HepG2 (cell line): ENCODE data around the gene FDPS. TPM values are rescaled to one million over a fixed set of nuclear protein-coding genes. Genes with fewer than 3 reads are reported as not detected.
A peak's percentile ranks its signal among the peaks of the same experiment; 100 is the strongest.

Source experiments
- ATAC-seq: fragments of 200-7000 bp; cut with Tn5 transposase; 3 replicates; pipeline ENCODE4 v1.9.1; 2020; ENCODE audit warnings: mild to moderate bottlenecking, moderate library complexity
- BruUV-seq: library from RNA; stranded (reverse); fragments of 400-500 nt; replicated peaks from 2 replicates; lab custom pipeline; 2021; lab: Mats Ljungman, UMichigan
- CTCF ChIA-PET: fragments of 300-600 bp; formaldehyde crosslinking; extraction: SDS; loops from one replicate; lab custom pipeline; 2021; ENCODE audit warnings: low total read pairs, inconsistent platforms, low intra/inter-chr PET ratio; lab: Yijun Ruan, JAX
- POLR2A ChIA-PET: fragments of 350-600 bp; sonication (Branson Sonifier 250); formaldehyde crosslinking; loops from one replicate; lab custom pipeline; 2020; ENCODE audit warnings: antibody characterized with exemption, inconsistent platforms; lab: Yijun Ruan, JAX
- DNase-seq: peaks from one replicate; pipeline ENCODE4 v3.0.0-alpha.2; 2015; ENCODE audit warnings: low spot score
- FAIRE-seq: peaks from 3 replicates; lab custom pipeline; 2011; peaks lifted over from hg19 to GRCh38; lab: Jason Lieb, UNC
- H2AFZ ChIP-seq: one replicate; pipeline ENCODE4 v1.6.1; 2011; ENCODE audit warnings: low read length, inconsistent platforms
- H3K27ac ChIP-seq: fragments of 300-600 bp; 3 replicates; pipeline ENCODE4 v1.8.0; 2011; ENCODE audit warnings: mixed run types, mild to moderate bottlenecking, mixed read lengths, low read length, inconsistent platforms; ENCODE audit not compliant: insufficient read depth; ENCODE audit errors: extremely low read length
- H3K27me3 ChIP-seq, 2 experiments: fragments of 200-600 bp in 1 of 2; 2 replicates in 1 of 2; 3 replicates in 1 of 2; pipeline versions ENCODE4 v1.6.0 to v1.8.0; 2011; ENCODE audit warnings: low read length in 2 of 2, mild to moderate bottlenecking in 2 of 2, moderate library complexity in 2 of 2, inconsistent platforms in 1 of 2; ENCODE audit not compliant: insufficient read depth in 2 of 2, control insufficient read depth in 1 of 2
- H3K36me3 ChIP-seq, 2 experiments: fragments of 200-600 bp in 1 of 2; replicated peaks in 1 of 2; 2 replicates in 1 of 2; 3 replicates in 1 of 2; pipeline versions ENCODE4 v1.5.1 to v1.8.0; 2011; ENCODE audit warnings: low read length in 2 of 2, inconsistent platforms in 1 of 2; ENCODE audit not compliant: insufficient read depth in 2 of 2, control insufficient read depth in 1 of 2
- H3K4me1 ChIP-seq: 2 replicates; pipeline ENCODE4 v1.5.1; 2012; ENCODE audit warnings: low read length, inconsistent platforms; ENCODE audit not compliant: insufficient read depth
- H3K4me2 ChIP-seq: 2 replicates; pipeline ENCODE4 v1.6.0; 2011; ENCODE audit warnings: low read depth, low read length, inconsistent platforms
- H3K4me3 ChIP-seq, 3 experiments: fragments of 200-600 bp in 1 of 3; sonication (generic), shearing (Covaris generic) in 1 of 3; replicated peaks in 1 of 3; 2 replicates each; pipeline ENCODE4 v1.5.1; 2011 to 2016; ENCODE audit warnings: low read length in 3 of 3, inconsistent platforms in 2 of 3, low read depth in 2 of 3, mild to moderate bottlenecking in 2 of 3, control low read depth in 1 of 3, mixed read lengths in 1 of 3; ENCODE audit not compliant: insufficient read depth in 1 of 3
- H3K79me2 ChIP-seq: one replicate; pipeline ENCODE4 v1.6.1; 2011; ENCODE audit warnings: low read length, inconsistent platforms; ENCODE audit not compliant: insufficient read depth
- H3K9ac ChIP-seq: 2 replicates; pipeline ENCODE4 v1.6.0; 2011; ENCODE audit warnings: mild to moderate bottlenecking, low read depth, low read length, inconsistent platforms; ENCODE audit not compliant: insufficient read depth
- H3K9me3 ChIP-seq: 2 replicates; pipeline ENCODE4 v1.5.1; 2012; ENCODE audit warnings: mild to moderate bottlenecking, low read length
- H4K20me1 ChIP-seq: 2 replicates; pipeline ENCODE4 v1.6.0; 2011; ENCODE audit warnings: inconsistent platforms, mild to moderate bottlenecking, low read length, moderate library complexity; ENCODE audit not compliant: insufficient read depth
- HNRNPK ChIP-seq: fragments of 200-400 bp; formaldehyde crosslinking; IDR thresholded peaks from 2 replicates; pipeline ENCODE4 v1.6.1; 2018; ENCODE audit warnings: low read length, low read depth, moderate library complexity, mild to moderate bottlenecking; ENCODE audit not compliant: poor library complexity, severe bottlenecking
- RBFOX2 ChIP-seq: fragments of 200-400 bp; formaldehyde crosslinking; IDR thresholded peaks from 2 replicates; pipeline ENCODE4 v1.6.1; 2017; ENCODE audit warnings: low read depth, mild to moderate bottlenecking, low read length
- SIX4 ChIP-seq: sonication (generic); formaldehyde crosslinking; IDR thresholded peaks from 2 replicates; pipeline ENCODE4 v1.4.0; 2020; ENCODE audit warnings: missing genetic modification reagents
- SP140L ChIP-seq: sonication (generic); formaldehyde crosslinking; IDR thresholded peaks from 2 replicates; pipeline ENCODE4 v1.4.0; 2020; ENCODE audit warnings: missing genetic modification reagents, borderline replicate concordance
- ZNF660 ChIP-seq: sonication (generic); formaldehyde crosslinking; IDR thresholded peaks from 2 replicates; pipeline ENCODE4 v1.5.1; 2020; ENCODE audit warnings: mild to moderate bottlenecking, low read depth, missing genetic modification reagents, borderline replicate concordance
- ZSCAN9 ChIP-seq: IDR thresholded peaks from 2 replicates; pipeline ENCODE4 v1.6.1; 2016; ENCODE audit warnings: borderline replicate concordance
- WGBS: methylation state at CpG from one replicate; pipeline ENCODE4 v1.1.6; 2017; ENCODE audit warnings: low lambda C conversion rate; 5-methylcytosine and 5-hydroxymethylcytosine counted together
- in situ Hi-C: cut with HindIII; loops from 2 replicates; pipeline ENCODE4 v1.10.0; 2017; ENCODE audit warnings: low pct_unique_long_range_greater_than_20kb; ENCODE audit not compliant: extremely low pct_ligation_motif_present
- intact Hi-C: fragments of 100-400 bp; cut with micrococcal nuclease; formaldehyde crosslinking; loops from one replicate; pipeline ENCODE4 v1.10.0; 2022; ENCODE audit not compliant: unreplicated experiment
- polyA plus RNA-seq, 8 experiments: library from polyadenylated mRNA; depleted of rRNA in 3 of 8; stranded (reverse) in 7 of 8; unstranded in 1 of 8; fragments of >200 nt; fragmentation: Illumina TruSeq in 4 of 8; extraction: Trizol in 4 of 8; gene quantifications; 2 replicates each; pipeline versions ENCODE4 v1.2.1 to v1.2.3, GENCODE V29; 2011 to 2016; ENCODE audit warnings: low read depth in 4 of 8, missing spikeins in 1 of 8, mixed read lengths in 1 of 8; ENCODE audit not compliant: insufficient read depth in 1 of 8
- total RNA-seq, 5 experiments: library from RNA; depleted of rRNA; stranded (reverse); fragments of >200 nt; fragmentation: Illumina TruSeq; extraction: Trizol; gene quantifications; 2 replicates each; pipeline ENCODE4 v1.2.3, GENCODE V29; 2016; ENCODE audit warnings: low read depth in 1 of 5
- TF ChIP-seq, protein P1 (sequence below): sonication (generic); formaldehyde crosslinking; IDR thresholded peaks from 2 replicates; pipeline ENCODE4 v1.5.1; 2020; ENCODE audit warnings: mild to moderate bottlenecking, missing genetic modification reagents, borderline replicate concordance

Gene FDPS
- total and polyA plus RNA-seq, 2 of the 13 experiments (the other 11 are each of a cell fraction or from before 2014, with no cell fraction given) = 264 to 519 TPM

DNA sequence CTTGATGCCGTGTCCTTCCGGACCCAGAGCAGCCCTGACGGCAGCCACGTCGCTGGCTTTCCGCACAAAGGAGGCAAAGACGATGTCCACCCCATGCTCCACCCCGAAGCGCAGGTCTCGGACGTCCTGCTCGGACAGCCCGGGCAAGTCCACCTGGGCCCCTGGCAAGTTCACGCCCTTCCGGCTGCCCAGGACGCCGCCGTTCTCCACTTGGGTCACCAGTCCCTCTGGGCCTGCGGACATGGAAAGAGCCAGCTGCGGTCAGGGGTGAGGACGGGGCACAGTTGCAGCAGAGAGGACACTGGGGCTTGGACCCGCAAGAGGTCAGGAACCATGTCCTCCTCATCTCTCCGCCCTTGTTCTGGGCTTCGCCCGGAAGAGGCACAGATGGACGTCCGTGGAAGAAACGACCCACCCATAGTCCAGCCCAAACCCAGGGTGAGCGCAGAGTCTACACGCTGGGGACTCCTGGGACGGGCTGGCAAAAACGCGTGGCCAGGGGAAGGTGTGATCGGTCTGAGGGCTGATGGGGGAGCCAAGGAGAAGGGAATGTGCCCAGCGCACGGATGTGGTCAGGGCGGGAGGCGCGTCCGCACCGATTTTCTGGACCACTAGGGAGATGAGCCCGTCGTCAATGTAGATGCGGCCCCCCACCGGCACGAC, 14.0 kb upstream of the FDPS start:
- Histone ChIP-seq H3K36me3 (peaks cover 0 to 12% of the 10 kb centered on the region in 2 experiments; a peak in 3 of 5 replicates), H3K4me3 (no peak overlapping the region)
- intact Hi-C loops = no loop called here
- TF ChIP-seq ZSCAN9 (CRISPR knock-in tag) (no peak), HNRNPK (no peak), SIX4 (CRISPR knock-in tag) (no peak), RBFOX2 (0 out of 2 replicates have a peak, but pooled peaks have one; percentile 0), ZNF660 (CRISPR knock-in tag) (no peak), SP140L (CRISPR knock-in tag) (no peak)
- TF ChIP-seq, protein P1, sequence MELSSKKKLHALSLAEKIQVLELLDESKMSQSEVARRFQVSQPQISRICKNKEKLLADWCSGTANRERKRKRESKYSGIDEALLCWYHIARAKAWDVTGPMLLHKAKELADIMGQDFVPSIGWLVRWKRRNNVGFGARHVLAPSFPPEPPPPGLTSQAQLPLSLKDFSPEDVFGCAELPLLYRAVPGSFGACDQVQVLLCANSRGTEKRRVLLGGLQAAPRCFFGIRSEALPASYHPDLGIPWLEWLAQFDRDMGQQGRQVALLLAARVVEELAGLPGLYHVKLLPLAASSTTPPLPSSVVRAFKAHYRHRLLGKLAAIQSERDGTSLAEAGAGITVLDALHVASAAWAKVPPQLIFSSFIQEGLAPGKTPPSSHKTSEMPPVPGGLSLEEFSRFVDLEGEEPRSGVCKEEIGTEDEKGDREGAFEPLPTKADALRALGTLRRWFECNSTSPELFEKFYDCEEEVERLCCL (CRISPR knock-in tag) = no peak
- TF ChIP-seq, all 625 proteins: peak for 1
- in situ Hi-C loops = no loop called here
- FAIRE-seq (no peak), ATAC-seq (no peak), DNase-seq (no peak)
- no peaks in the 10 kb centered on the region for H3K79me2 ChIP-seq
- no peaks in the 10 kb centered on the region for H3K27me3 ChIP-seq
- no peak overlapping the region for H3K9ac ChIP-seq
- no peaks in the 10 kb centered on the region for H3K9me3 ChIP-seq
- no peak overlapping the region for H2AFZ ChIP-seq
- no peak overlapping the region for H3K4me2 ChIP-seq
- H3K4me1 ChIP-seq = peaks cover 23% of the 10 kb centered on the region
- BruUV-seq = no TSS peak
- H3K27ac ChIP-seq = no peak overlapping the region
- ChIA-PET CTCF (no interaction called here), POLR2A (no interaction called here)
- no peaks in the 10 kb centered on the region for H4K20me1 ChIP-seq
- 97% methylated on average over 45 of the region's 46 CpGs for WGBS
